ENCODE data around the gene ACTR1B.
A peak's percentile ranks its signal among the peaks of the same experiment; 100 is the strongest.
"Not testable (repeated sequence)": the region's sequence is repeated elsewhere in the genome, so short reads cannot be mapped to it uniquely, and the experiment has no call there.

Gene ACTR1B

GRCh38 chr2:97645112-97645694, 18.6 kb downstream of the ACTR1B start:
- H3K4me3 ChIP-seq (ENCODE audit: low read depth, low read length), result peak overlapping the region; percentile 81
- in situ Hi-C loops (cut with HindIII; ENCODE audit: low sequenced_read_pairs), result no loop called here
- DNase-seq (ENCODE audit: low read depth), result no peak
- TF ChIP-seq CTCF (IDR thresholded peaks at IDR 0.05; ENCODE audit: low read depth, low read length, missing control alignments), result no peak

DNA sequence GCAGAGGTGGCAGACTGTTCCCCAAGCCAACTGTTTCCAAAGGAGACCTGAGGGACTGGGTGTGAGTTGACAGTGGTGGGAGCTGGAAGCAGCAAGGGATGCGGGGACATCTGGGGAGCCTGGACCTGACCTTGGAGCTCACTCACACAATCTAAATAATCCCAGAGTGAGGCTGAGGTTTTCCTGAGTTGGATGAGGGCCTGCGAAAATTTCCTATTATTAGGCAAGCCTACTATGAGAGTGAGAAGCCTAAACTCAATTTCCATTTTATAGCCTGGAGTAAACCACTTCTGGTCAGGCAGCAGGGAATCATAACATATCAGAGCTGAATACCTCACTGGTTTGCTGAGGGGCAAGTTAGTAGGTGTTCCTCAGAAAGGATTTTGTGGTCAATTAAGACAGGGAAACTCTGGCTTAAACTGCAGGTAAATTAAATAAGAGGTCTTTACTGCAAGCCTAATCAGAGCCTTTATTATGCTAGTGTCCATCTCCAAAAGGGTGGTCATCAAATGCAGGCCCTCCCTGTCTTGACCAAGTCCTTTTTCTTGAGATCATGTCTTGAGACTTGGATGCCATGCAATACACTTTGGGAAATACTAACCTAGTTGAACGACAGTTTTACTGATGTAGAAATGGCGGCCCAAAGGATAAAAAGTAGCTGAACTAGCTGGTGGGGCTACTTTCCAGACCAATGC, 19.7 kb downstream of the ACTR1B start:
- no peak for DNase-seq (ENCODE audit: low read depth)
- H3K4me3 ChIP-seq (ENCODE audit: low read depth, low read length), result no peak overlapping the region
- no peak for TF ChIP-seq CTCF (IDR thresholded peaks at IDR 0.05; ENCODE audit: low read depth, low read length, missing control alignments)
- in situ Hi-C loops (cut with HindIII; ENCODE audit: low sequenced_read_pairs), result no loop called here

GRCh38 chr2:97626049-97626430, 37.8 kb downstream of the ACTR1B start:
- in situ Hi-C loops (cut with HindIII; ENCODE audit: low sequenced_read_pairs); H3K4me3 ChIP-seq (ENCODE audit: low read depth, low read length); DNase-seq (ENCODE audit: low read depth): not testable (repeated sequence)

- DNase-seq (ENCODE audit: low read depth); H3K4me3 ChIP-seq (ENCODE audit: low read depth, low read length); in situ Hi-C loops (cut with HindIII; ENCODE audit: low sequenced_read_pairs): not testable (repeated sequence)
Measured at GRCh38 chr2:97625354-97626048, 38.3 kb downstream of the ACTR1B start.

GRCh38 chr2:97622976-97623375, 40.9 kb downstream of the ACTR1B start:
- DNase-seq (ENCODE audit: low read depth); H3K4me3 ChIP-seq (ENCODE audit: low read depth, low read length); in situ Hi-C loops (cut with HindIII; ENCODE audit: low sequenced_read_pairs): not testable (repeated sequence)

DNA sequence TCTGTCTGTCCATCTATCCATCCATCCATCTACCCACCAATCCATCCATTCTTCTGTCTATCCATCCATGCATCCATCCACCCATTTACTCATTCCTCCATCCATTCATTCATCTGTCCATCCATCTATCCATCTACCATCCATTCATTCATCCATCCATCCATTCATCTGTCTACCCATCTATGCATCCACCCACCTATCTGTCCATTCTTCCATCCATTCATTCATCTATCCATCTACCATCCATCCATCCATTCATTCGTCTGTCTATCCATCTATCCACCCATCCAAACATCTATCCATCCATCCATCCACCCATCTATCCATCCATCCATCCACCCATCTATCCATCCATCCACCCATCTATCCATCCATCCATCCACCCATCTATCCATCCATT, 43.4 kb downstream of the ACTR1B start:
- H3K4me3 ChIP-seq (ENCODE audit: low read depth, low read length); DNase-seq (ENCODE audit: low read depth); in situ Hi-C loops (cut with HindIII; ENCODE audit: low sequenced_read_pairs): not testable (repeated sequence)

DNA sequence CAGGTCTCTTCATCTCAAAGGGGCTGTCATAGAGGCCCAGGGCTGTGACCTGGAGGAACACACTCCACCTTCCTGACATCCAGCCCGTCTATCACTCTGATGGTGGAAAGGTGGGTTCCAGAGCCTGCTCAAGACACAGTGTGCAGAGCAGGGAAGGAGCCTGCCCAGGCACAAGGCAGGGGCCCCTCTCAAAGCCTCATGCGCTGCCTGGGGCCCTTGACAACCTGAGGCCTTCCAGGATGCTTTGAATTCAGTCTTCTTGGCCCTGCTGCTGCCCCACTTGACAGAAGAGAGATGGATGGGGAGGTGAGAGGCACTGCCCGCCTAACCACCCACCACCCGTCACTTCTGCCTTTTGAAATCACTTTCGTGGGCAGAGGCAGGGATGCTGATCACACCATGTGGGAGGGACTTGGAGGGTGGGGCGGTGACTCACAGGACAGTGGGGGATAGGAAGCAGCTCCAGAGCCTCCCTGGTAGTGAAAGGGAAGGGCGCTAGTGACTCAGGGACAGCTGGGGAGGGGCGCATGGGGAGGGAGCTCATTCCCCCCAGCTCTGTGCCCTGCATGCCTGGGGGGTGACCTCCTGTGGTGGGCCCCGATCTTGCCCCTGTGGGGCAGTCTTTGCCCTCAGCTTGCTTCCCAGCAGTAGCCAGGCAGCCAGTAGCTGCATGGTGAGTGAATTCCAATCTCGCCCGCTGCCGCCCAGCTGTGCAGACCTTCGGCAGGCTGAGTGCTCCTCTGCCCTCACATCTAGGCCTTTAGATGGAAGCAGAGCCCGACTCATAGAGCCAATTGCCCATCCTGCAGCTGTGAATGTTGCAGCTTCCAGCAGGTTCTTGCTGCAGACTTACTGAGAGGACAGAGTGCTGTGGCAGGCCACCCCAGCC, 44.7 kb downstream of the ACTR1B start:
- H3K4me3 ChIP-seq (ENCODE audit: low read depth, low read length); in situ Hi-C loops (cut with HindIII; ENCODE audit: low sequenced_read_pairs); DNase-seq (ENCODE audit: low read depth): not testable (repeated sequence)

DNA sequence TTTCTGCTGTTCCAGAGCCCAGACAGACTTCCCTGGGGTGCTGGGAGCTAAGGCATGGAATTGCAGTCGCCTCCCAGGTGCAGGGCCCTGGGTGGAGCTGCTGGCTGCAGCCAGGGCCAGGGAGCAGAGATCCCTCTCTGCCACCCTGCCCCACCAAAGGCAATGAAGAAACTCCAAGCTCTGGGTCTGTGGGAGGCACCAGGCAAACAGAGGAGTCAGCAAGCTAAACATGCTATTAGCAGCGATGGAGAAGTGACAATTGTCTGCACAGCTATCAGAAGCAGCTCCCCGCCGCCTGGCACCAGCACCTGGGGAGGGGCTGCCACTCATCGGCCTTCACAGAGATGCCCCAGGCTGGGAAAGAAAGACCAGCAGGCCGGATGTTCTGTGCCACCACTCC, 45.9 kb downstream of the ACTR1B start:
- TF ChIP-seq CTCF (IDR thresholded peaks at IDR 0.05; ENCODE audit: low read depth, low read length, missing control alignments), result no peak
- no peak overlapping the region for H3K4me3 ChIP-seq (ENCODE audit: low read depth, low read length)
- DNase-seq (ENCODE audit: low read depth), result no peak
- in situ Hi-C loops (cut with HindIII; ENCODE audit: low sequenced_read_pairs), result no loop called here

GRCh38 chr2:97615746-97616145, 48.1 kb downstream of the ACTR1B start:
- DNase-seq (ENCODE audit: low read depth); H3K4me3 ChIP-seq (ENCODE audit: low read depth, low read length); in situ Hi-C loops (cut with HindIII; ENCODE audit: low sequenced_read_pairs): not testable (repeated sequence)

GRCh38 chr2:97611895-97612294, 51.9 kb downstream of the ACTR1B start:
- DNase-seq (ENCODE audit: low read depth); in situ Hi-C loops (cut with HindIII; ENCODE audit: low sequenced_read_pairs); H3K4me3 ChIP-seq (ENCODE audit: low read depth, low read length): not testable (repeated sequence)

DNA sequence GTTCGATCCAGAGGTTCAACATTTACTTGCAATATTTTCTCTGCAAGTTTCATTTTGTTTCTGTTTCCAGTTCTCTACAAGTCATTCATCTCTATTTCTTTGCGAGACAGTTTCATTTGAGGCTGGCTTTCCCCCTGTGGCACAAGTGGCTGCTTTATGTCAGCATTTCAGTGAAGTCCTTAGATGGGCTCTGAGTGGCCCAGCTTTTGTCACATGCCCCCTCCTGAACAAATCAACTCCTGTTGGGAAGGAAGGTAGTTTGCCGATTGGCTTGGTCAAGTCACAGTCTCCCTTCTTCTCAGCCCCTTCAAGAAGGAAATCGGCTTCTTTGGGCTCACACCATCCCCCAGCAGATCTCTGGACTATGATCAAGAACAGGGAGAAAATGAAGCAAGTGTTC, 55.1 kb downstream of the ACTR1B start:
- in situ Hi-C loops (cut with HindIII; ENCODE audit: low sequenced_read_pairs); H3K4me3 ChIP-seq (ENCODE audit: low read depth, low read length); DNase-seq (ENCODE audit: low read depth): not testable (repeated sequence)
